Subcutaneous adipose tissue (tissue), 4 donors: Measurements from ENCODE around the gene HS3ST4. TPM values are rescaled to one million over a fixed set of nuclear protein-coding genes. Genes with fewer than 3 reads are reported as not detected.

Experiments used
- total RNA-seq, 4 donors: library from RNA; depleted of rRNA; stranded (reverse); fragments of >200 nt; gene quantifications; one replicate each; pipeline ENCODE4 v1.1.0, GENCODE V29; 2016
- TF ChIP-seq, protein P1 (sequence below): fragments of 450-650 bp; IDR thresholded peaks from one replicate; pipeline ENCODE4 v1.5.1; 2016; ENCODE audit warnings: low read depth, mild to moderate bottlenecking, control low read depth, antibody characterized with exemption, moderate library complexity

Gene HS3ST4
- total RNA-seq, 4 donors from 2014 or later = not detected

DNA sequence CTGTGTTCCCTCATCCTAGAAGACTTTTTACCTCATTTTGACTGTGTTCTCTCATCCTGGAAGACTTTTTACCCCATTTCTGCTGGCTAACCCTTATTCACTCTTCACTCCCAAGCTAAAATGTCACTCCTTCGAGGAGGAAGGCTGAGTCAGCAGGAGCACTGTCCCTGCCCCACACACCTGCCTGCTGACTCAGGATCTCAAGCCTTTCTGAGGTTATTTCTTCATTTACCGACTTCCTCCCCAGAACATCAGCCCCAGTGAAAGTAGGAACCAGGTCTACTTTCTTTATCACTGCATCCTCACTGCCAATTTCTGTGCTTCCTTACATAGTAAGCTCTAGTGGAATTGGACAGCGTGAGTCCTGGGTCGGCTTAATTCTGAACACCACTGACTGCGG is 220.6 kb downstream of the HS3ST4 start:
- TF ChIP-seq, protein P1, sequence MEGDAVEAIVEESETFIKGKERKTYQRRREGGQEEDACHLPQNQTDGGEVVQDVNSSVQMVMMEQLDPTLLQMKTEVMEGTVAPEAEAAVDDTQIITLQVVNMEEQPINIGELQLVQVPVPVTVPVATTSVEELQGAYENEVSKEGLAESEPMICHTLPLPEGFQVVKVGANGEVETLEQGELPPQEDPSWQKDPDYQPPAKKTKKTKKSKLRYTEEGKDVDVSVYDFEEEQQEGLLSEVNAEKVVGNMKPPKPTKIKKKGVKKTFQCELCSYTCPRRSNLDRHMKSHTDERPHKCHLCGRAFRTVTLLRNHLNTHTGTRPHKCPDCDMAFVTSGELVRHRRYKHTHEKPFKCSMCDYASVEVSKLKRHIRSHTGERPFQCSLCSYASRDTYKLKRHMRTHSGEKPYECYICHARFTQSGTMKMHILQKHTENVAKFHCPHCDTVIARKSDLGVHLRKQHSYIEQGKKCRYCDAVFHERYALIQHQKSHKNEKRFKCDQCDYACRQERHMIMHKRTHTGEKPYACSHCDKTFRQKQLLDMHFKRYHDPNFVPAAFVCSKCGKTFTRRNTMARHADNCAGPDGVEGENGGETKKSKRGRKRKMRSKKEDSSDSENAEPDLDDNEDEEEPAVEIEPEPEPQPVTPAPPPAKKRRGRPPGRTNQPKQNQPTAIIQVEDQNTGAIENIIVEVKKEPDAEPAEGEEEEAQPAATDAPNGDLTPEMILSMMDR = no peak

- TF ChIP-seq, protein P1 = no peak
These were observed 222.7 kb downstream of the HS3ST4 start for GRCh38 chr16:25914357-25914962.

- TF ChIP-seq, protein P1 = no peak
These were observed 224.3 kb downstream of the HS3ST4 start for GRCh38 chr16:25916037-25916436.

GRCh38 chr16:25922438-25922837 is 230.7 kb downstream of the HS3ST4 start:
- TF ChIP-seq, protein P1 = no peak

GRCh38 chr16:25925421-25925820 is 233.7 kb downstream of the HS3ST4 start:
- TF ChIP-seq, protein P1 = no peak

DNA sequence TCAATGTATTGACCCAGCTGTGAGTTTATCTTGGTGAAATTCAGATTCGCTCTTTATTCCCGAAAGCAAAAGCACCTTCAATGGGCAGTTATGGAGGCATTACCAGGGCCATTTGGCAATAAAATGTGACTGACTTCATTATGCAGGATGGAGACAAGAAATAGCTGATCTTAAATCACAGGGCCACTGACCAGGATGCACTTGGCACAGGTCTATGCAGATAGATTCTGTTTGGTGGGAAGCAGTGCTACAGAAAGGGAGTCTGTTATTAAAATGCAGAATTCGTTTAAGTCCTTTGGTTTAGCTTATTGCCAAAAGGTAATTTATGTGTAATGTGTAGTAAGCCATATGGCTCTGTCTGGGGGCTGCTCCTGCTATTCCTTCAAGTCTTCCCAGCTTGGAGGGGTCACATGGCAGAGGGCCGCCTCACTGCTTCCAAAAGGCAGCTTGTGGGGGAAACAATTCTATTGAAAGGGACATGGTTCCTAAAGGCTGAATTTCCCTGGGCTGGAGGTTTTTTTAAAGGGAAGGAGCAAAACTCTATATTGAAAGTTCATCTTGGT is 239.8 kb downstream of the HS3ST4 start:
- TF ChIP-seq, protein P1 = no peak

DNA sequence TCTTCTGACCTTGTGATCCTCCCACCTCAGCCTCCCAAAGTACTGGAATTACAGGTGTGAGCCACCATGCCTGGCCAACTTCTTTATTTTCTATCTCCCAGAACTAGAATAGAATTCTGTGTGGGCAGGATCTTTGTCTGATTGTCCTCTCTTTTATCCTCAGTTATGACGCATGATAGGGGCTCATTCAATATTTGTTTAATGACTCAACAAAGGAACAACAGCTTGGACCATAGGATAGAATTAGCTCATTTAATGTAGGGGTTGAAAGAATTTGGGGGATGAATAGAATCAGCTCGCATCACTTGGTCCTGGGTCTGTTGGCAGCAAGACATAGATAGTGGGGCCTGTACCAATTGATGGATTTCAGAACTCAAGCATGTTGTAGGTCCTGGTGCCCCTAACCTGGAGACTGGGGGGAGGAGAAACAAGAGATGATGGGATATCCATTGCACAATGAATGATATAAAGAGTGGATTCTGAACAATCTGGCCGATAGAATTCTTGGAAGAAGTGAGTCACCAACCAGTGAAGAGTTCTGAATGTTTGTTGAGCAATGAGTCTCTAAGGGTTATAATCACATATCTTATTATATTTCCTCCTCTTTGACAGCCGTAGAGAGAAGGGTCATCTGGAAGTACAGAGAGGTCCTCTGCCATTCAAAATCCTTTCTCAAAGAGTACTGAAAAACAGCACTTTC is 250.2 kb downstream of the HS3ST4 start:
- TF ChIP-seq, protein P1 = no peak
